Measurements from ENCODE around the gene GSG1L. TPM values are rescaled to one million over a fixed set of nuclear protein-coding genes. Genes with fewer than 3 reads are reported as not detected.
A peak's percentile ranks its signal among the peaks of the same experiment; 100 is the strongest.

The GSG1L gene
- total RNA-seq, 1 donor from 2014 or later = not detected

DNA sequence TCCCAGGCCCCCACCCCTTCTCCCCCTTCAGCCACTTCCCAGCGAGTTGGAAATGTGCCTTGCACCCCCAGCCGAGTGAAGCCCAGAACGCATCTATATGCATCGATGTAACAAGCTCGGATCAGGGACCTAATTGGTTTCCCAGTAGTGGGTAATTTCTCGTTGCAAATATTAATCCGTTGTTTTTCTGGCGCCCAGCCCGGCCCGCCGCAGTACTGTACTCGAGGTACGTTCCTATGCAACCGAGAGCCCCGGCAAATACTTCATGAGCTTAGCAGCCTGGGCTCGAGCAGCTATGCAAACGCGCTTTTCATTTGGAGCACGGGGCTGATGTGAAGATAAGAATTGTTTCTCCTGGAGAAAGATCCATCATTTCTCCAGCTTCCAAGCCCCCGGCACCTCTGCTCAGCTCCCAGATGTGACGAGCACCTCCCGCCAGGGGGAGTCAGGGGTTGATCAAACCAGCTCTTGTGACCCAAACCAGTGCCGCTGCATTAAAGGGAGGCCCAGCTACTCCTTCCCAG lies 283.8 kb downstream of the GSG1L start:
- peak overlapping the region; percentile 22 for H3K27ac Mint-ChIP-seq
- no peak for DNase-seq (ENCODE audit: low spot score)
- intact Hi-C loops (cut with micrococcal nuclease) = no loop called here
- no peaks in the 10 kb centered on the region for H3K9me3 Mint-ChIP-seq
- H3K36me3 Mint-ChIP-seq (ENCODE audit: low read depth) = no peaks in the 10 kb centered on the region
- H3K27me3 Mint-ChIP-seq (ENCODE audit: insufficient read depth) = no peaks in the 10 kb centered on the region
- H3K4me1 Mint-ChIP-seq (ENCODE audit: low read depth) = no peaks in the 10 kb centered on the region
- no peak overlapping the region for H3K4me3 Mint-ChIP-seq

DNA sequence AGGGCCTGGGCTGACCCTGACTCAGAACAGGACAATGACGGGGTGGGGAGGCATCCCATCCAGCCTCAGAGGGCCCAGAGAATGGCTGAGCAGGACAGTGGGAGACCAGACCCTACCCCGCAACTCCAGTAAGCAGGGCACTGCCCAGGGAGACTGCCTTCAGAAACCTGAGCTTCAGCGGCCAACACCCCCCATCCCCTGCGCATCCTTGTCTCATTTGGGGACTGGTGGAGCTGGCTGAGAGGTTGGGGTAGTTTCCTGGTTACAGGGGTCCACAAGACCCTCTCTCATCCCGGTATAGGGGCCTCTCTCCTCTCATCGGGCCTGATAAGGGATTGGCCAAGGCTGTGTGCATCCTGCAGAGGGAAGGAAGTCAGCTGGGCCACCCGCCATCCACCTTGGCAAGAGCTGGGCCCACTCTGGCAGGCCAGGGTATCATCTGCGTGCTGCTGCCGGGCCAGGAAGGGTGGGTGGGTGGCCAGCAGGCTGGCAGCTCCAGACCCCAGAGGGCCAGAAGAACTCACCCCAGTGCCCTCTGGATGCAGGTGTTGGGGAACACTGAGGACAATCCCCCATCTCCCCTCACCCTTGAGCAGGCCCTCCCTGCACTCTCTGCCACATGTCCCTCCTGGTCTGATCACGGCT lies 284.5 kb downstream of the GSG1L start:
- no peak for DNase-seq (ENCODE audit: low spot score)
- Mint-ChIP-seq H3K36me3 (ENCODE audit: low read depth) (no peaks in the 10 kb centered on the region), H3K27ac (peak overlapping the region; percentile 22), H3K27me3 (ENCODE audit: insufficient read depth) (no peaks in the 10 kb centered on the region), H3K4me1 (ENCODE audit: low read depth) (no peaks in the 10 kb centered on the region), H3K4me3 (no peak overlapping the region), H3K9me3 (no peaks in the 10 kb centered on the region)
- intact Hi-C loops (cut with micrococcal nuclease) = no loop called here

- Mint-ChIP-seq H3K4me1 (ENCODE audit: low read depth) (no peaks in the 10 kb centered on the region), H3K4me3 (no peak overlapping the region), H3K9me3 (no peaks in the 10 kb centered on the region), H3K36me3 (ENCODE audit: low read depth) (no peaks in the 10 kb centered on the region), H3K27ac (no peak overlapping the region), H3K27me3 (ENCODE audit: insufficient read depth) (no peaks in the 10 kb centered on the region)
- intact Hi-C loops (cut with micrococcal nuclease) = no loop called here
- DNase-seq (ENCODE audit: low spot score) = no peak
Measured at GRCh38 chr16:27778171-27778925, 285.2 kb downstream of the GSG1L start.

GRCh38 chr16:27777527-27777926 lies 286.0 kb downstream of the GSG1L start:
- H3K9me3 Mint-ChIP-seq = no peaks in the 10 kb centered on the region
- H3K27ac Mint-ChIP-seq = no peak overlapping the region
- H3K36me3 Mint-ChIP-seq (ENCODE audit: low read depth) = no peaks in the 10 kb centered on the region
- intact Hi-C loops (cut with micrococcal nuclease) = no loop called here
- no peak for DNase-seq (ENCODE audit: low spot score)
- H3K27me3 Mint-ChIP-seq (ENCODE audit: insufficient read depth) = no peaks in the 10 kb centered on the region
- H3K4me1 Mint-ChIP-seq (ENCODE audit: low read depth) = no peaks in the 10 kb centered on the region
- no peak overlapping the region for H3K4me3 Mint-ChIP-seq

- Mint-ChIP-seq H3K36me3 (ENCODE audit: low read depth) (no peaks in the 10 kb centered on the region), H3K9me3 (no peaks in the 10 kb centered on the region), H3K4me1 (ENCODE audit: low read depth) (no peaks in the 10 kb centered on the region), H3K4me3 (no peak overlapping the region), H3K27me3 (ENCODE audit: insufficient read depth) (no peaks in the 10 kb centered on the region), H3K27ac (no peak overlapping the region)
- intact Hi-C loops (cut with micrococcal nuclease) = no loop called here
- no peak for DNase-seq (ENCODE audit: low spot score)
Measured at GRCh38 chr16:27776556-27777225, 286.8 kb downstream of the GSG1L start.

GRCh38 chr16:27775254-27775653 lies 288.3 kb downstream of the GSG1L start:
- intact Hi-C loops (cut with micrococcal nuclease) = no loop called here
- Mint-ChIP-seq H3K4me1 (ENCODE audit: low read depth) (no peaks in the 10 kb centered on the region), H3K27me3 (ENCODE audit: insufficient read depth) (no peaks in the 10 kb centered on the region), H3K4me3 (no peak overlapping the region), H3K9me3 (no peaks in the 10 kb centered on the region), H3K36me3 (ENCODE audit: low read depth) (no peaks in the 10 kb centered on the region), H3K27ac (no peak overlapping the region)
- no peak for DNase-seq (ENCODE audit: low spot score)

- intact Hi-C loops (cut with micrococcal nuclease) = no loop called here
- no peaks in the 10 kb centered on the region for H3K4me1 Mint-ChIP-seq (ENCODE audit: low read depth)
- no peak overlapping the region for H3K27ac Mint-ChIP-seq
- DNase-seq (ENCODE audit: low spot score) = no peak
- H3K9me3 Mint-ChIP-seq = no peaks in the 10 kb centered on the region
- H3K36me3 Mint-ChIP-seq (ENCODE audit: low read depth) = no peaks in the 10 kb centered on the region
- H3K27me3 Mint-ChIP-seq (ENCODE audit: insufficient read depth) = no peaks in the 10 kb centered on the region
- no peak overlapping the region for H3K4me3 Mint-ChIP-seq
Measured at GRCh38 chr16:27774779-27775178, 288.7 kb downstream of the GSG1L start.

- H3K4me1 Mint-ChIP-seq (ENCODE audit: low read depth) = no peaks in the 10 kb centered on the region
- H3K4me3 Mint-ChIP-seq = no peak overlapping the region
- no peaks in the 10 kb centered on the region for H3K9me3 Mint-ChIP-seq
- H3K27me3 Mint-ChIP-seq (ENCODE audit: insufficient read depth) = no peaks in the 10 kb centered on the region
- no peaks in the 10 kb centered on the region for H3K36me3 Mint-ChIP-seq (ENCODE audit: low read depth)
- DNase-seq (ENCODE audit: low spot score) = no peak
- intact Hi-C loops (cut with micrococcal nuclease) = no loop called here
- no peak overlapping the region for H3K27ac Mint-ChIP-seq
Measured at GRCh38 chr16:27773344-27773743, 290.2 kb downstream of the GSG1L start.

GRCh38 chr16:27772093-27772825 lies 291.3 kb downstream of the GSG1L start:
- intact Hi-C loops (cut with micrococcal nuclease) = no loop called here
- Mint-ChIP-seq H3K27ac (no peak overlapping the region), H3K4me1 (ENCODE audit: low read depth) (no peaks in the 10 kb centered on the region), H3K36me3 (ENCODE audit: low read depth) (no peaks in the 10 kb centered on the region), H3K27me3 (ENCODE audit: insufficient read depth) (no peaks in the 10 kb centered on the region), H3K4me3 (no peak overlapping the region), H3K9me3 (no peaks in the 10 kb centered on the region)
- DNase-seq (ENCODE audit: low spot score) = no peak

DNA sequence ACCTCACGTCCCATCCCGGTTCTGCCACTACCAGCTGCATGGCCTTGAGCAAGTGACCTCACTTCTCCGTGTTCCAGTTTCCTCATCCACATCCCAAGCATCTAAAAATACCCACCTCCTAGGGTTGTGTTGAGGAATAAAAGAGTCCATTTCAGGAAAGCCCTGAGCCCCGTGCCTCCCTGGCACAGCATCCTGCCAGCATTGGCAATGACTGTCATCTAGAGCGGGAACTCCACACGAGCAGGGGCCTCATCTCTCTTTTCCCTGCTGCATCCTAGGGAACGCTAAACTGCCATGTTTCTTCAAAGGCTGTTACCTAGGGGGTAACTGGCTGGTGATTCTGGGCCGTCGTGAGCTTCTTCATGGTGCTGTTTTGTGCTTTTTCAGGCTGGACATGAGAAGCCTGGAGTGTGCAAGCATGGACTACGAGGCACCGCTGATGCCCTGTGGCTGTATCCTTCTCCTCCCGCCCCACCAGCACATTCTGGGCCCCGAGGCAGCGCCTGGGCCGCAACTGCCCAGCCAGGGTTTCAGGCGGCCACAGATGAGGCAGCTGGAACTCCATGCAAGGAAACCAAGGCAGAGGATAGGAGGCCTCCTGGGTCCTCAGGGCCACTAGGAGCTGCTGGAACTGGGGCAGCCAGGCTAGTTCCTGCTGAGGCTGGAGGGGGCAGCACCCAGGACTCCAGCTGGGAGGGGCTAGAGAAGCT lies 292.2 kb downstream of the GSG1L start:
- Mint-ChIP-seq H3K27ac (no peak overlapping the region), H3K36me3 (ENCODE audit: low read depth) (no peaks in the 10 kb centered on the region), H3K4me1 (ENCODE audit: low read depth) (no peaks in the 10 kb centered on the region), H3K9me3 (no peaks in the 10 kb centered on the region), H3K4me3 (no peak overlapping the region), H3K27me3 (ENCODE audit: insufficient read depth) (no peaks in the 10 kb centered on the region)
- intact Hi-C loops (cut with micrococcal nuclease) = no loop called here
- no peak for DNase-seq (ENCODE audit: low spot score)

DNA sequence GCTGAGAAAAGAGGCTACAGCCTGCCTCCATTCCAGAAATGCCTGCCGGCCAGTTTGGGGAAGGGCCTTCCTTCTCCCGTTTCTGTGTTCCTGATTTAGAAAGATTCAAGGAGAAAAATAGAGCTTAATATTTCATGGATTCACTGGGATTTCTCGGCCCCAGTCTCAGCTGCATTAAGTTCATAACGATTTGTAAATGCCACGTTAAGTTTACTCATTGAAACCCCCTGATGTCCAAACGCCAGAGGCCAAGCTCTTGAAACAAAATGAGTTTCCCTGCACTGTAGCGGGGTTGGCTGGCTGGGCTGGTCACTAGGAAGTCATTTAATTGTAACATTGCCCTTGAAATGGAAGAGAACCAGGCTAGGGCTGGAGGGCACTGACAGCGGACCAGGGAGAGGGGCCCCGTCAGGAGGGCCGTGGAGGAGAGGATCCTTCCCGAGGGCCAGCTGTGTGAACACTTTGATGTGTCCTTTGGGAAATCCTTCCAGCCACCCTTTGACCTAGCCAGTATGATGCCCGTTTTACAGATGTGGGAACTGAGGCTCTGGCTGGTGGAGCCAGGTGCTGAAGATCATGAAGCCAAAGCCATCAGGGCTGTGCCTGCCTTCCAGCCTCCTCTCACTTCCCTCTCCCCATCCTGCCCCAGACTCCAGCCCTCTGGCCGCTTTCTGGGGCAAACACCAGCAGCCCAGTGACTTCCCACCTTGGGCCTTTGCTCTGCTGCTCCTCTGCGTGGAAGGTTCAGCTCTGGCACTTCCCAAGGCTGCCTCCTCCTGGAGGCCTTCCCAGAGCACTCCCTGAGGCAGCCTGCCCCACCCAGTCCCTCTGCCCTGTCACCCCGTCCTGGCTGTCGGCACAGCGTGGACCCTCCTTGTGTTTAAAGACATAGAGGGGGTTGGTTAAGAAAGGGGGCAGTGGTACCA lies 293.0 kb downstream of the GSG1L start:
- Mint-ChIP-seq H3K36me3 (ENCODE audit: low read depth) (no peaks in the 10 kb centered on the region), H3K27me3 (ENCODE audit: insufficient read depth) (no peaks in the 10 kb centered on the region), H3K27ac (no peak overlapping the region), H3K4me1 (ENCODE audit: low read depth) (no peaks in the 10 kb centered on the region), H3K4me3 (no peak overlapping the region), H3K9me3 (no peaks in the 10 kb centered on the region)
- intact Hi-C loops (cut with micrococcal nuclease) = no loop called here
- no peak for DNase-seq (ENCODE audit: low spot score)

Measured in activated T-helper 1 cell treated with anti-CD3 and anti-CD28 coated beads, Interleukin-12 subunit alpha, Interleukin-12 subunit beta, Interleukin-2, Interleukin-4 antibody, amounts not matched to agents 30 ng/mL and 10 ng/mL and 1 ng/mL, durations not matched to agents 14 hours and 24 hours and 36 hours (primary cell).